MM.1S (cell line): ENCODE measurements around the gene ALOX12B.

Experiments used
- EZH2 ChIP-seq: fragments of 300-600 bp; sonication (generic); optimal IDR thresholded peaks from 2 replicates; pipeline ENCODE3; 2017; ENCODE audit warnings: low read depth, mild to moderate bottlenecking, antibody characterized with exemption, low read length, mixed read lengths
- TF ChIP-seq, protein P1 (sequence below): fragments of 300-600 bp; sonication (generic); IDR thresholded peaks from 2 replicates; pipeline ENCODE4 v1.5.1; 2016; ENCODE audit warnings: antibody characterized with exemption, low read length, mixed read lengths

DNA sequence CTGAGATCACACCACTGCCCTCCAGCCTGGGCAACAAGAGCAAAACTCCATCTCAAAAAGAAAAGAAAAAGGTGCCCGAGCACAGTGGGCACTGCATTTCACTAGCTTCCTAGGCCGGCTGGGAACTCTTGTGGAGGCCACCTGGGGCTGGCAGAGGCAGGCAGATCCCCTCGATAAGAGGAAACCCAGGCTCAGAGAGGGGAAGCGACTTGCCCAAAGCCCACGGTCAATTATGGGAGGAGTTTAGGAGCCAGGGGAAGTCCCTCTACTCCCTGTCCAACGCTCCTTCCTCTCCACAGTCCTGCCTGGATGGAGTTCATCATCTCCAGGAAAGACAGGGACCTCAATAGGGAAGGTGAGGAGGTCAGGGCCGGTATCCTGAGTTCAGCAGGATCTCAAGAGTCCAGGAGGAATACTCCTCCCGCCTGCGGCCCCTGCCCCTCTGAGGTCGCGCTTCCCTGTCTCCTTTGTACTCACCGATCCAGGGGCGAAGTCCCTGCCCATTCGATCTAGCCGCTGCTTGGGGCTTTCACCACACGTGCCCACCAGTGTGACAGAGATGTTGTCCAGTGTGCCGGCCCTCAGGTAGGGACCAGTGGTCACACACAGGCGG, 30.0 kb upstream of the ALOX12B start:
- TF ChIP-seq, protein P1, sequence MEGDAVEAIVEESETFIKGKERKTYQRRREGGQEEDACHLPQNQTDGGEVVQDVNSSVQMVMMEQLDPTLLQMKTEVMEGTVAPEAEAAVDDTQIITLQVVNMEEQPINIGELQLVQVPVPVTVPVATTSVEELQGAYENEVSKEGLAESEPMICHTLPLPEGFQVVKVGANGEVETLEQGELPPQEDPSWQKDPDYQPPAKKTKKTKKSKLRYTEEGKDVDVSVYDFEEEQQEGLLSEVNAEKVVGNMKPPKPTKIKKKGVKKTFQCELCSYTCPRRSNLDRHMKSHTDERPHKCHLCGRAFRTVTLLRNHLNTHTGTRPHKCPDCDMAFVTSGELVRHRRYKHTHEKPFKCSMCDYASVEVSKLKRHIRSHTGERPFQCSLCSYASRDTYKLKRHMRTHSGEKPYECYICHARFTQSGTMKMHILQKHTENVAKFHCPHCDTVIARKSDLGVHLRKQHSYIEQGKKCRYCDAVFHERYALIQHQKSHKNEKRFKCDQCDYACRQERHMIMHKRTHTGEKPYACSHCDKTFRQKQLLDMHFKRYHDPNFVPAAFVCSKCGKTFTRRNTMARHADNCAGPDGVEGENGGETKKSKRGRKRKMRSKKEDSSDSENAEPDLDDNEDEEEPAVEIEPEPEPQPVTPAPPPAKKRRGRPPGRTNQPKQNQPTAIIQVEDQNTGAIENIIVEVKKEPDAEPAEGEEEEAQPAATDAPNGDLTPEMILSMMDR = no peak
- no peak for TF ChIP-seq EZH2
